Measurements from ENCODE around the gene CXorf58. TPM values are rescaled to one million over a fixed set of nuclear protein-coding genes. Genes with fewer than 3 reads are reported as not detected.
A peak's percentile ranks its signal among the peaks of the same experiment; 100 is the strongest.

Gene CXorf58
- total and polyA plus RNA-seq, 2 of the 13 experiments (the other 11 are each of a cell fraction or from before 2014, with no cell fraction given): not detected

DNA sequence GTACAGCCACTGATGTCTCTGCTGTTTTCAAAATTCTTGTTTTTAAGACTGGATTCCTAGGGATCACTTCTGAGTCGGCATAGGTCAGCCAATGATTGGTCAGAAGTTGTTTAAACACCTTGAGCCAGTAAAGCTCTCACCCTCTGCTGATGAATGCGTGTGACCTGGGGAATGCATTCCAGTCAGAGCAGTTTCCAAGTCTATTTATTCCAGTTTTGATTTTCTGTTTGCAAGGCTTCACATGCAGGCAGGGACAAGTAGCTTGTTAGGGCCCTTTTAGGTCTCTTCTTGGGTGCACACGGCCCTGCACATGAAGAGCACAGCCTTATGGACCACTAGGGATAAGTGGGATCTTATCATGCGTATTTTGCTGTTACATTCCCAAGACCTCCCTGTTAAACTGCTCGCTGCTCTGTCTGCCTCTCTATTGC lies 72.2 kb downstream of the CXorf58 start:
- Histone ChIP-seq H3K4me3 (replicated peaks in 1 of 3; ENCODE audit: insufficient read depth in 1 of 3, low read depth in 2 of 3, low read length in 3 of 3) (no peak overlapping the region), H3K9ac (ENCODE audit: insufficient read depth, low read depth, low read length) (no peak overlapping the region), H2AFZ (ENCODE audit: low read length) (no peak overlapping the region), H3K27ac (ENCODE audit: extremely low read length, insufficient read depth, low read length) (no peak overlapping the region), H3K9me3 (ENCODE audit: low read length) (no peaks in the 10 kb centered on the region), H3K27me3 (ENCODE audit: control insufficient read depth in 1 of 2, insufficient read depth in 2 of 2, low read length in 2 of 2) (no peaks in the 10 kb centered on the region), H3K36me3 (replicated peaks in 1 of 2; ENCODE audit: control insufficient read depth in 1 of 2, insufficient read depth in 2 of 2, low read length in 2 of 2) (0 out of 5 replicates have a peak, but pooled peaks cover 0 to 3% of the 10 kb centered on the region in 2 experiments), H3K4me1 (ENCODE audit: insufficient read depth, low read length) (no peaks in the 10 kb centered on the region), H3K79me2 (ENCODE audit: insufficient read depth, low read length) (no peaks in the 10 kb centered on the region), H4K20me1 (ENCODE audit: insufficient read depth, low read length) (no peaks in the 10 kb centered on the region), H3K4me2 (ENCODE audit: low read depth, low read length) (no peak overlapping the region)
- FAIRE-seq: no peak
- ATAC-seq: peak; percentile 33; the same call in 2 of the 3 replicates
- ChIA-PET CTCF (ENCODE audit: low intra/inter-chr PET ratio, low total read pairs) (no interaction called here), POLR2A (no interaction called here)
- TF ChIP-seq, protein P1, sequence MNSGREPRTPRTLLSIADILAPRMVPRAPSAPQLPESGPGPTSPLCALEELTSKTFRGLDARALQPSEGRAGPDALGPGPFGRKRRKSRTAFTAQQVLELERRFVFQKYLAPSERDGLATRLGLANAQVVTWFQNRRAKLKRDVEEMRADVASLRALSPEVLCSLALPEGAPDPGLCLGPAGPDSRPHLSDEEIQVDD (CRISPR knock-in tag; IDR thresholded peaks at IDR 0.05; ENCODE audit: borderline replicate concordance): no peak
- TF ChIP-seq SALL2 (CRISPR knock-in tag; IDR thresholded peaks at IDR 0.05) (no peak), ZNF292 (CRISPR knock-in tag; IDR thresholded peaks at IDR 0.05; ENCODE audit: borderline replicate concordance, low read depth) (no peak), FOSL2 (CRISPR knock-in tag; IDR thresholded peaks at IDR 0.05) (no peak), PRMT3 (CRISPR knock-in tag; IDR thresholded peaks at IDR 0.05; ENCODE audit: borderline replicate concordance, low read depth) (no peak), ZKSCAN8 (CRISPR knock-in tag; IDR thresholded peaks at IDR 0.05; ENCODE audit: borderline replicate concordance) (no peak), ZBED4 (CRISPR knock-in tag; IDR thresholded peaks at IDR 0.05; ENCODE audit: borderline replicate concordance) (no peak), ZNF235 (CRISPR knock-in tag; IDR thresholded peaks at IDR 0.05; ENCODE audit: borderline replicate concordance) (no peak), ZNF367 (CRISPR knock-in tag; IDR thresholded peaks at IDR 0.05; ENCODE audit: borderline replicate concordance) (no peak), THAP7 (CRISPR knock-in tag; IDR thresholded peaks at IDR 0.05) (no peak)
- TF ChIP-seq, protein P2, sequence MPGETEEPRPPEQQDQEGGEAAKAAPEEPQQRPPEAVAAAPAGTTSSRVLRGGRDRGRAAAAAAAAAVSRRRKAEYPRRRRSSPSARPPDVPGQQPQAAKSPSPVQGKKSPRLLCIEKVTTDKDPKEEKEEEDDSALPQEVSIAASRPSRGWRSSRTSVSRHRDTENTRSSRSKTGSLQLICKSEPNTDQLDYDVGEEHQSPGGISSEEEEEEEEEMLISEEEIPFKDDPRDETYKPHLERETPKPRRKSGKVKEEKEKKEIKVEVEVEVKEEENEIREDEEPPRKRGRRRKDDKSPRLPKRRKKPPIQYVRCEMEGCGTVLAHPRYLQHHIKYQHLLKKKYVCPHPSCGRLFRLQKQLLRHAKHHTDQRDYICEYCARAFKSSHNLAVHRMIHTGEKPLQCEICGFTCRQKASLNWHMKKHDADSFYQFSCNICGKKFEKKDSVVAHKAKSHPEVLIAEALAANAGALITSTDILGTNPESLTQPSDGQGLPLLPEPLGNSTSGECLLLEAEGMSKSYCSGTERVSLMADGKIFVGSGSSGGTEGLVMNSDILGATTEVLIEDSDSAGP (CRISPR knock-in tag; IDR thresholded peaks at IDR 0.05; ENCODE audit: borderline replicate concordance): no peak
- TF ChIP-seq, protein P3, sequence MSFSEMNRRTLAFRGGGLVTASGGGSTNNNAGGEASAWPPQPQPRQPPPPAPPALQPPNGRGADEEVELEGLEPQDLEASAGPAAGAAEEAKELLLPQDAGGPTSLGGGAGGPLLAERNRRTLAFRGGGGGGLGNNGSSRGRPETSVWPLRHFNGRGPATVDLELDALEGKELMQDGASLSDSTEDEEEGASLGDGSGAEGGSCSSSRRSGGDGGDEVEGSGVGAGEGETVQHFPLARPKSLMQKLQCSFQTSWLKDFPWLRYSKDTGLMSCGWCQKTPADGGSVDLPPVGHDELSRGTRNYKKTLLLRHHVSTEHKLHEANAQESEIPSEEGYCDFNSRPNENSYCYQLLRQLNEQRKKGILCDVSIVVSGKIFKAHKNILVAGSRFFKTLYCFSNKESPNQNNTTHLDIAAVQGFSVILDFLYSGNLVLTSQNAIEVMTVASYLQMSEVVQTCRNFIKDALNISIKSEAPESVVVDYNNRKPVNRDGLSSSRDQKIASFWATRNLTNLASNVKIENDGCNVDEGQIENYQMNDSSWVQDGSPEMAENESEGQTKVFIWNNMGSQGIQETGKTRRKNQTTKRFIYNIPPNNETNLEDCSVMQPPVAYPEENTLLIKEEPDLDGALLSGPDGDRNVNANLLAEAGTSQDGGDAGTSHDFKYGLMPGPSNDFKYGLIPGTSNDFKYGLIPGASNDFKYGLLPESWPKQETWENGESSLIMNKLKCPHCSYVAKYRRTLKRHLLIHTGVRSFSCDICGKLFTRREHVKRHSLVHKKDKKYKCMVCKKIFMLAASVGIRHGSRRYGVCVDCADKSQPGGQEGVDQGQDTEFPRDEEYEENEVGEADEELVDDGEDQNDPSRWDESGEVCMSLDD (CRISPR knock-in tag; IDR thresholded peaks at IDR 0.05; ENCODE audit: borderline replicate concordance): no peak
- TF ChIP-seq, protein P4, sequence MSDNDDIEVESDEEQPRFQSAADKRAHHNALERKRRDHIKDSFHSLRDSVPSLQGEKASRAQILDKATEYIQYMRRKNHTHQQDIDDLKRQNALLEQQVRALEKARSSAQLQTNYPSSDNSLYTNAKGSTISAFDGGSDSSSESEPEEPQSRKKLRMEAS (IDR thresholded peaks at IDR 0.05): no peak
- no TSS peak for BruUV-seq (replicated peaks)
- intact Hi-C loops (cut with micrococcal nuclease; ENCODE audit: unreplicated experiment): no loop called here
- DNase-seq (ENCODE audit: low spot score): no peak
- WGBS (ENCODE audit: low lambda C conversion rate): 59% methylated on average over 3 of the region's 5 CpGs
- in situ Hi-C loops (cut with HindIII; ENCODE audit: extremely low pct_ligation_motif_present, low pct_unique_long_range_greater_than_20kb): no loop called here
